K562 (cell line): ENCODE measurements around the gene DNASE1L3.

Source experiments
- SIN3A ChIP-seq, 2 experiments: fragments of 150-350 bp in 1 of 2; IDR thresholded peaks; 2 replicates each; pipeline ENCODE4 v1.6.1; 2011 to 2016; ENCODE audit warnings: borderline replicate concordance in 2 of 2, low read depth in 2 of 2, low read length in 2 of 2, mild to moderate bottlenecking in 2 of 2, moderate library complexity in 2 of 2; ENCODE audit not compliant: control insufficient read depth in 1 of 2
- TF ChIP-seq, protein P1 (sequence below), 3 experiments: IDR thresholded peaks in 2 of 3; conservative IDR thresholded peaks in 1 of 3; 2 replicates each; pipeline ENCODE4 v1.5.1; 2011 to 2012; ENCODE audit warnings: low read length in 3 of 3, mild to moderate bottlenecking in 3 of 3, control low read depth in 2 of 3, improper control_type of control experiment in 1 of 3, inconsistent platforms in 1 of 3, low read depth in 1 of 3, mixed read lengths in 1 of 3, moderate library complexity in 1 of 3; ENCODE audit not compliant: insufficient read depth in 2 of 3

DNA sequence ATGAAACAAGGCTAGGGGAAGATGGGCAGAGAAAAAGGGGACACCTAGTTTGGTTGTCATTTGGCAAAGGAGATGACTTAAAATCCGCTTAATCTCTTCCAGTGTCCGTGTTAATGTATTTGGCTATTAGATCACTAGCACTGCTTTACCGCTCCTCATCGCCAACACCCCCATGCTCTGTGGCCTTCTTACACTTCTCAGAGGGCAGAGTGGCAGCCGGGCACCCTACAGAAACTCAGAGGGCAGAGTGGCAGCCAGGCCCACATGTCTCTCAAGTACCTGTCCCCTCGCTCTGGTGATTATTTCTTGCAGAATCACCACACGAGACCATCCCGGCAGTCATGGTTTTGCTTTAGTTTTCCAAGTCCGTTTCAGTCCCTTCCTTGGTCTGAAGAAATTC lies 39.6 kb downstream of the DNASE1L3 start:
- TF ChIP-seq, protein P1, sequence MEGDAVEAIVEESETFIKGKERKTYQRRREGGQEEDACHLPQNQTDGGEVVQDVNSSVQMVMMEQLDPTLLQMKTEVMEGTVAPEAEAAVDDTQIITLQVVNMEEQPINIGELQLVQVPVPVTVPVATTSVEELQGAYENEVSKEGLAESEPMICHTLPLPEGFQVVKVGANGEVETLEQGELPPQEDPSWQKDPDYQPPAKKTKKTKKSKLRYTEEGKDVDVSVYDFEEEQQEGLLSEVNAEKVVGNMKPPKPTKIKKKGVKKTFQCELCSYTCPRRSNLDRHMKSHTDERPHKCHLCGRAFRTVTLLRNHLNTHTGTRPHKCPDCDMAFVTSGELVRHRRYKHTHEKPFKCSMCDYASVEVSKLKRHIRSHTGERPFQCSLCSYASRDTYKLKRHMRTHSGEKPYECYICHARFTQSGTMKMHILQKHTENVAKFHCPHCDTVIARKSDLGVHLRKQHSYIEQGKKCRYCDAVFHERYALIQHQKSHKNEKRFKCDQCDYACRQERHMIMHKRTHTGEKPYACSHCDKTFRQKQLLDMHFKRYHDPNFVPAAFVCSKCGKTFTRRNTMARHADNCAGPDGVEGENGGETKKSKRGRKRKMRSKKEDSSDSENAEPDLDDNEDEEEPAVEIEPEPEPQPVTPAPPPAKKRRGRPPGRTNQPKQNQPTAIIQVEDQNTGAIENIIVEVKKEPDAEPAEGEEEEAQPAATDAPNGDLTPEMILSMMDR (IDR thresholded peaks at IDR 0.05 in 2 of 3, conservative IDR thresholded peaks at IDR 0.05 in 1 of 3; ENCODE audit: insufficient read depth in 2 of 3, low read depth in 1 of 3, low read length in 3 of 3), result no peak
- TF ChIP-seq SIN3A (IDR thresholded peaks at IDR 0.05; ENCODE audit: borderline replicate concordance in 2 of 2, control insufficient read depth in 1 of 2, low read depth in 2 of 2, low read length in 2 of 2), result no peak
